ENCODE data around the gene DNAAF5. TPM values are rescaled to one million over a fixed set of nuclear protein-coding genes. Genes with fewer than 3 reads are reported as not detected.

The DNAAF5 gene
- polyA plus RNA-seq (2011; rRNA removed) (11.1 and 27.0 TPM in 2 replicates), polyA minus RNA-seq (2011; rRNA and poly(A)+ RNA removed) (17.7 and 18.1 TPM in 2 replicates)

GRCh38 chr7:726084-726853 is at the start of gene DNAAF5:
TSS of gene DNAAF5 (plus strand) at chr7:726699. CDS start at chr7:726721, 22 bp downstream.
- no peak for TF ChIP-seq CTCF (IDR thresholded peaks at IDR 0.05; ENCODE audit: insufficient read depth, low read depth, low read length)

GRCh38 chr7:676972-677385 is 49.5 kb upstream of the DNAAF5 start:
- H3K27me3 ChIP-seq (ENCODE audit: control insufficient read depth, insufficient read depth, low read length), result no peaks in the 10 kb centered on the region
- DNase-seq (ENCODE audit: low read depth), result no peak
- H3K4me3 ChIP-seq (ENCODE audit: low read depth, low read length), result no peak overlapping the region
- ChIA-PET CTCF (no interaction called here), POLR2A (no interaction called here)
- H3K36me3 ChIP-seq (ENCODE audit: control insufficient read depth, insufficient read depth, low read length), result peaks cover 3% of the 10 kb centered on the region
- no peak for TF ChIP-seq CTCF (IDR thresholded peaks at IDR 0.05; ENCODE audit: insufficient read depth, low read depth, low read length)

More at GRCh38 chr7:726084-726853, at the start of gene DNAAF5:
- peak; percentile 18 for DNase-seq (ENCODE audit: low read depth)
- Histone ChIP-seq H3K4me3 (ENCODE audit: low read depth, low read length) (peak within 1 kb of the TSS; percentile 53), H3K36me3 (ENCODE audit: control insufficient read depth, insufficient read depth, low read length) (peaks cover 6% of the 10 kb centered on the region; the same call in 1 of the 2 replicates), H3K27me3 (ENCODE audit: control insufficient read depth, insufficient read depth, low read length) (no peaks in the 10 kb centered on the region)
- ChIA-PET POLR2A (no interaction called here), CTCF (interaction anchor here (0.6 to 1.1 kb wide), 3 partner anchors 10 to 443 kb away, joined by 3 read pairs; no protein-coding TSS in a partner anchor)

GRCh38 chr7:680411-681127 is 45.9 kb upstream of the DNAAF5 start:
- TF ChIP-seq CTCF (IDR thresholded peaks at IDR 0.05; ENCODE audit: insufficient read depth, low read depth, low read length), result no peak
- ChIA-PET CTCF (no interaction called here), POLR2A (no interaction called here)
- H3K4me3 ChIP-seq (ENCODE audit: low read depth, low read length), result no peak overlapping the region
- no peaks in the 10 kb centered on the region for H3K27me3 ChIP-seq (ENCODE audit: control insufficient read depth, insufficient read depth, low read length)
- no peak for DNase-seq (ENCODE audit: low read depth)
- H3K36me3 ChIP-seq (ENCODE audit: control insufficient read depth, insufficient read depth, low read length), result peaks cover 3% of the 10 kb centered on the region

GRCh38 chr7:681551-682307 is 44.8 kb upstream of the DNAAF5 start:
- TF ChIP-seq CTCF (IDR thresholded peaks at IDR 0.05; ENCODE audit: insufficient read depth, low read depth, low read length), result no peak
- peaks cover 3% of the 10 kb centered on the region for H3K36me3 ChIP-seq (ENCODE audit: control insufficient read depth, insufficient read depth, low read length)
- DNase-seq (ENCODE audit: low read depth), result no peak
- no peak overlapping the region for H3K4me3 ChIP-seq (ENCODE audit: low read depth, low read length)
- POLR2A ChIA-PET, result no interaction called here
- CTCF ChIA-PET, result interaction anchor here (1.5 kb wide), 1 partner anchor 16 kb away, joined by 3 read pairs; no protein-coding TSS in a partner anchor
- no peaks in the 10 kb centered on the region for H3K27me3 ChIP-seq (ENCODE audit: control insufficient read depth, insufficient read depth, low read length)

Data from BJ (cell line).